WTC11 (cell line): ENCODE measurements around the gene HLA-DPB1.

Experiments
- CBFB ChIP-seq: sonication (generic); formaldehyde crosslinking; IDR thresholded peaks from 2 replicates; pipeline ENCODE4 v1.8.1; 2022; ENCODE audit warnings: mild to moderate bottlenecking, low read depth, missing genetic modification reagents
- CREB1 ChIP-seq: sonication (generic); formaldehyde crosslinking; IDR thresholded peaks from 2 replicates; pipeline ENCODE4 v1.8.0; 2023; ENCODE audit warnings: mild to moderate bottlenecking, missing genetic modification reagents
- CTCF ChIP-seq: fragments of 200-600 bp; IDR thresholded peaks from 2 replicates; pipeline ENCODE4 v1.8.0; 2022; ENCODE audit warnings: antibody characterized with exemption
- E2F4 ChIP-seq: sonication (generic); formaldehyde crosslinking; IDR thresholded peaks from 2 replicates; pipeline ENCODE4 v1.8.1; 2022; ENCODE audit warnings: low read depth, mild to moderate bottlenecking, moderate library complexity, missing genetic modification reagents, borderline replicate concordance
- MAX ChIP-seq: sonication (generic); formaldehyde crosslinking; IDR thresholded peaks from 2 replicates; pipeline ENCODE4 v1.8.0; 2022; ENCODE audit warnings: mild to moderate bottlenecking, missing genetic modification reagents
- MLX ChIP-seq: sonication (generic); formaldehyde crosslinking; IDR thresholded peaks from 2 replicates; pipeline ENCODE4 v1.8.1; 2023; ENCODE audit warnings: mild to moderate bottlenecking, missing genetic modification reagents, moderate library complexity
- NR3C1 ChIP-seq: sonication (generic); formaldehyde crosslinking; conservative IDR thresholded peaks from 2 replicates; pipeline ENCODE4 v1.8.1; 2023; ENCODE audit warnings: low read depth, mild to moderate bottlenecking, missing genetic modification reagents
- PRDM15 ChIP-seq: sonication (generic); formaldehyde crosslinking; IDR thresholded peaks from 2 replicates; pipeline ENCODE4 v1.8.0; 2022; ENCODE audit warnings: missing genetic modification reagents
- TEAD1 ChIP-seq: sonication (generic); formaldehyde crosslinking; IDR thresholded peaks from 2 replicates; pipeline ENCODE4 v1.8.0; 2022; ENCODE audit warnings: mild to moderate bottlenecking, missing genetic modification reagents
- ZNF263 ChIP-seq: sonication (generic); formaldehyde crosslinking; IDR thresholded peaks from 2 replicates; pipeline ENCODE4 v1.8.1; 2022; ENCODE audit warnings: low read depth, mild to moderate bottlenecking, moderate library complexity, missing genetic modification reagents

GRCh38 chr6:33117811-33118277 lies 42.1 kb downstream of the HLA-DPB1 start:
- TF ChIP-seq E2F4 (no peak), MLX (CRISPR knock-in tag) (no peak), CTCF (no peak), TEAD1 (CRISPR knock-in tag) (no peak), MAX (CRISPR knock-in tag) (0 out of 2 replicates have a peak, but pooled peaks have one; percentile 38), CREB1 (no peak), ZNF263 (CRISPR knock-in tag) (no peak), PRDM15 (CRISPR knock-in tag) (no peak), NR3C1 (no peak), CBFB (CRISPR knock-in tag) (no peak)
